RCC 7860 (cell line): ENCODE measurements around the gene SIX5.
A peak's percentile ranks its signal among the peaks of the same experiment; 100 is the strongest.

Experiments
- DNase-seq: peaks from one replicate; pipeline ENCODE4 v3.0.0-alpha.2; 2015; ENCODE audit warnings: low spot score
- FAIRE-seq: peaks from 2 replicates; lab custom pipeline; 2012; peaks lifted over from hg19 to GRCh38; lab: Jason Lieb, UNC

Gene SIX5

GRCh38 chr19:45777395-45777961, 8.4 kb upstream of the SIX5 start:
- no peak for FAIRE-seq
- DNase-seq: no peak

- DNase-seq: no peak
- FAIRE-seq: no peak
These were observed 5.7 kb upstream of the SIX5 start for GRCh38 chr19:45774765-45775164.

GRCh38 chr19:45773384-45773783, 4.3 kb upstream of the SIX5 start:
- FAIRE-seq: no peak
- DNase-seq: no peak

GRCh38 chr19:45772912-45773311, 3.9 kb upstream of the SIX5 start:
- FAIRE-seq (no peak), DNase-seq (no peak)

- FAIRE-seq: no peak
These were observed 3.2 kb upstream of the SIX5 start for GRCh38 chr19:45772130-45772840.

GRCh38 chr19:45771311-45771933, 2.4 kb upstream of the SIX5 start:
- DNase-seq (no peak), FAIRE-seq (no peak)

More at GRCh38 chr19:45772130-45772840, 3.2 kb upstream of the SIX5 start:
- DNase-seq: no peak

- no peak for FAIRE-seq
These were observed 1.4 kb upstream of the SIX5 start for GRCh38 chr19:45770192-45771101.

GRCh38 chr19:45769821-45770191, 754 bp upstream of the SIX5 start:
- DNase-seq: peak; percentile 3
- no peak for FAIRE-seq

More at GRCh38 chr19:45770192-45771101, 1.4 kb upstream of the SIX5 start:
- DNase-seq: peak; percentile 67

GRCh38 chr19:45768655-45768983, 433 bp downstream of the SIX5 start:
- DNase-seq (no peak), FAIRE-seq (no peak)

- DNase-seq (peak; percentile 18), FAIRE-seq (no peak)
These were observed 984 bp downstream of the SIX5 start for GRCh38 chr19:45767881-45768654.

GRCh38 chr19:45767410-45767880, 1.6 kb downstream of the SIX5 start:
- FAIRE-seq: no peak
- DNase-seq: peak; percentile 14

- FAIRE-seq (no peak), DNase-seq (no peak)
These were observed 2.1 kb downstream of the SIX5 start for GRCh38 chr19:45766869-45767346.

GRCh38 chr19:45766296-45766868, 2.7 kb downstream of the SIX5 start:
- FAIRE-seq (no peak), DNase-seq (no peak)

- no peak for DNase-seq
- FAIRE-seq: no peak
These were observed 3.3 kb downstream of the SIX5 start for GRCh38 chr19:45765702-45766295.

GRCh38 chr19:45764945-45765701, 3.9 kb downstream of the SIX5 start:
- FAIRE-seq (no peak), DNase-seq (no peak)

- DNase-seq: no peak
- no peak for FAIRE-seq
These were observed 4.6 kb downstream of the SIX5 start for GRCh38 chr19:45764475-45764874.

GRCh38 chr19:45763691-45764294, 5.3 kb downstream of the SIX5 start:
- FAIRE-seq (no peak), DNase-seq (no peak)

GRCh38 chr19:45762870-45763631, 6.0 kb downstream of the SIX5 start:
- no peak for FAIRE-seq
- DNase-seq: no peak
